ENCODE data around the gene MACROD2.
"Not testable (repeated sequence)": the region's sequence is repeated elsewhere in the genome, so short reads cannot be mapped to it uniquely, and the experiment has no call there.

Gene MACROD2

GRCh38 chr20:15178581-15178980 is 1183.3 kb downstream of the MACROD2 start:
- in situ Hi-C loops (cut with MboI; ENCODE audit: low sequenced_read_pairs), result no loop called here

- in situ Hi-C loops (cut with MboI; ENCODE audit: low sequenced_read_pairs), result no loop called here
Observed at GRCh38 chr20:15179381-15179780, 1184.1 kb downstream of the MACROD2 start.

GRCh38 chr20:15179781-15180180 is 1184.5 kb downstream of the MACROD2 start:
- in situ Hi-C loops (cut with MboI; ENCODE audit: low sequenced_read_pairs), result no loop called here

GRCh38 chr20:15185322-15185721 is 1190.0 kb downstream of the MACROD2 start:
- in situ Hi-C loops (cut with MboI; ENCODE audit: low sequenced_read_pairs), result no loop called here

- in situ Hi-C loops (cut with MboI; ENCODE audit: low sequenced_read_pairs), result no loop called here
Observed at GRCh38 chr20:15185913-15186312, 1190.6 kb downstream of the MACROD2 start.

- in situ Hi-C loops (cut with MboI; ENCODE audit: low sequenced_read_pairs), result no loop called here
Observed at GRCh38 chr20:15187612-15188011, 1192.3 kb downstream of the MACROD2 start.

GRCh38 chr20:15188415-15188814 is 1193.1 kb downstream of the MACROD2 start:
- in situ Hi-C loops (cut with MboI; ENCODE audit: low sequenced_read_pairs), result no loop called here

GRCh38 chr20:15191082-15191723 is 1195.9 kb downstream of the MACROD2 start:
- in situ Hi-C loops (cut with MboI; ENCODE audit: low sequenced_read_pairs), result no loop called here

- in situ Hi-C loops (cut with MboI; ENCODE audit: low sequenced_read_pairs), result no loop called here
Observed at GRCh38 chr20:15195378-15195777, 1200.1 kb downstream of the MACROD2 start.

- in situ Hi-C loops (cut with MboI; ENCODE audit: low sequenced_read_pairs), result no loop called here
Observed at GRCh38 chr20:15196547-15197255, 1201.4 kb downstream of the MACROD2 start.

GRCh38 chr20:15198017-15198416 is 1202.7 kb downstream of the MACROD2 start:
- in situ Hi-C loops (cut with MboI; ENCODE audit: low sequenced_read_pairs), result not testable (repeated sequence)

- in situ Hi-C loops (cut with MboI; ENCODE audit: low sequenced_read_pairs), result no loop called here
Observed at GRCh38 chr20:15199698-15200097, 1204.4 kb downstream of the MACROD2 start.

GRCh38 chr20:15200147-15200565 is 1204.8 kb downstream of the MACROD2 start:
- in situ Hi-C loops (cut with MboI; ENCODE audit: low sequenced_read_pairs), result no loop called here

- in situ Hi-C loops (cut with MboI; ENCODE audit: low sequenced_read_pairs), result no loop called here
Observed at GRCh38 chr20:15201602-15202001, 1206.3 kb downstream of the MACROD2 start.

- in situ Hi-C loops (cut with MboI; ENCODE audit: low sequenced_read_pairs), result no loop called here
Observed at GRCh38 chr20:15204234-15204633, 1208.9 kb downstream of the MACROD2 start.

- in situ Hi-C loops (cut with MboI; ENCODE audit: low sequenced_read_pairs), result no loop called here
Observed at GRCh38 chr20:15205028-15205427, 1209.7 kb downstream of the MACROD2 start.

- in situ Hi-C loops (cut with MboI; ENCODE audit: low sequenced_read_pairs), result no loop called here
Observed at GRCh38 chr20:15205719-15206118, 1210.4 kb downstream of the MACROD2 start.

- in situ Hi-C loops (cut with MboI; ENCODE audit: low sequenced_read_pairs), result no loop called here
Observed at GRCh38 chr20:15209537-15209936, 1214.2 kb downstream of the MACROD2 start.

GRCh38 chr20:15214051-15214450 is 1218.7 kb downstream of the MACROD2 start:
- in situ Hi-C loops (cut with MboI; ENCODE audit: low sequenced_read_pairs), result no loop called here

- in situ Hi-C loops (cut with MboI; ENCODE audit: low sequenced_read_pairs), result no loop called here
Observed at GRCh38 chr20:15220009-15220656, 1224.8 kb downstream of the MACROD2 start.

GRCh38 chr20:15220778-15221565 is 1225.7 kb downstream of the MACROD2 start:
- in situ Hi-C loops (cut with MboI; ENCODE audit: low sequenced_read_pairs), result no loop called here

Data from HL-60/S4 (cell line).